Mucosa of descending colon (tissue), 3 donors: ENCODE results near the gene FHIT. TPM values are rescaled to one million over a fixed set of nuclear protein-coding genes. Genes with fewer than 3 reads are reported as not detected.
"Not testable (repeated sequence)": the region's sequence is repeated elsewhere in the genome, so short reads cannot be mapped to it uniquely, and the experiment has no call there.

Experiments
- ATAC-seq: fragments of 200-7000 bp; cut with Tn5 transposase; one replicate; pipeline ENCODE4 v1.9.1; 2020; ENCODE audit warnings: mild to moderate bottlenecking, moderate library complexity
- DNase-seq, 3 donors: peaks; one replicate each; pipeline ENCODE4 v3.0.0-alpha.2; 2020
- H3K36me3 ChIP-seq: fragments of 200-600 bp; one replicate; pipeline ENCODE4 v1.8.0; 2021; ENCODE audit warnings: low read depth, mild to moderate bottlenecking
- H3K4me1 ChIP-seq: fragments of 200-600 bp; one replicate; pipeline ENCODE4 v1.8.0; 2021; ENCODE audit warnings: low read depth, mild to moderate bottlenecking
- H3K4me3 ChIP-seq: fragments of 200-600 bp; one replicate; pipeline ENCODE4 v1.8.0; 2021; ENCODE audit warnings: mild to moderate bottlenecking
- H3K9me3 ChIP-seq: fragments of 200-600 bp; one replicate; pipeline ENCODE4 v1.8.0; 2021; ENCODE audit warnings: mild to moderate bottlenecking
- CTCF ChIP-seq: fragments of 200-600 bp; IDR thresholded peaks from one replicate; pipeline ENCODE4 v1.8.0; 2022; ENCODE audit warnings: antibody characterized with exemption, mild to moderate bottlenecking
- intact Hi-C, 2 donors: fragments of 100-400 bp; cut with DNase I in 1 of 2; cut with micrococcal nuclease in 1 of 2; formaldehyde crosslinking; loops; one replicate each; pipeline versions ENCODE4 v1.11.0 to v1.11.1; 2022; cut with DNase I, micrococcal nuclease
- total RNA-seq, 3 donors: library from RNA; stranded (reverse); fragmentation: NEBNext Ultra II Directional in 2 of 3; extraction: Animal tissue kit (Norgen Biotek cat#: 25700) in 2 of 3; gene quantifications; one replicate each; pipeline versions ENCODE4 v1.2.1 to v1.2.4, GENCODE V29; 2021 to 2023
- donor health status: DM: no; HTN: no; CAD: no; lungs with moderate emphysema.
- donor health status: DM: no; HTN: no; CAD: no.
- donor health status: DM: no; HTN: yes; CAD: no.

FHIT gene
- total RNA-seq, 3 donors from 2014 or later = 8.9 to 20.7 (median 18.6) TPM

GRCh38 chr3:59803268-59803667, 1448.0 kb downstream of the FHIT start:
- no peaks in the 10 kb centered on the region for H3K36me3 ChIP-seq
- DNase-seq (no peak), ATAC-seq (no peak)
- no peak overlapping the region for H3K4me3 ChIP-seq
- no peak for TF ChIP-seq CTCF
- intact Hi-C loops = no loop called here
- no peaks in the 10 kb centered on the region for H3K9me3 ChIP-seq
- H3K4me1 ChIP-seq = no peaks in the 10 kb centered on the region

- DNase-seq, H3K4me3 ChIP-seq, H3K4me1 ChIP-seq, H3K9me3 ChIP-seq, ATAC-seq, H3K36me3 ChIP-seq, intact Hi-C loops: not testable (repeated sequence)
Observed at GRCh38 chr3:59802453-59802852, 1448.8 kb downstream of the FHIT start.

- no peaks in the 10 kb centered on the region for H3K4me1 ChIP-seq
- H3K36me3 ChIP-seq = no peaks in the 10 kb centered on the region
- DNase-seq (no peak), ATAC-seq (no peak)
- H3K4me3 ChIP-seq = no peak overlapping the region
- intact Hi-C loops = no loop called here
- H3K9me3 ChIP-seq = no peaks in the 10 kb centered on the region
- no peak for TF ChIP-seq CTCF
Observed at GRCh38 chr3:59802045-59802444, 1449.2 kb downstream of the FHIT start.

- ATAC-seq (no peak), DNase-seq (no peak)
- Histone ChIP-seq H3K4me3 (no peak overlapping the region), H3K9me3 (no peaks in the 10 kb centered on the region), H3K36me3 (no peaks in the 10 kb centered on the region), H3K4me1 (no peaks in the 10 kb centered on the region)
- intact Hi-C loops = no loop called here
- no peak for TF ChIP-seq CTCF
Observed at GRCh38 chr3:59800481-59800880, 1450.8 kb downstream of the FHIT start.

GRCh38 chr3:59798372-59799086, 1452.7 kb downstream of the FHIT start:
- Histone ChIP-seq H3K36me3 (no peaks in the 10 kb centered on the region), H3K4me1 (no peaks in the 10 kb centered on the region), H3K9me3 (no peaks in the 10 kb centered on the region), H3K4me3 (no peak overlapping the region)
- DNase-seq = no peak
- ATAC-seq = no peak
- intact Hi-C loops = no loop called here
- no peak for TF ChIP-seq CTCF

GRCh38 chr3:59797533-59797932, 1453.7 kb downstream of the FHIT start:
- H3K36me3 ChIP-seq = no peaks in the 10 kb centered on the region
- DNase-seq (no peak), ATAC-seq (no peak)
- no peaks in the 10 kb centered on the region for H3K9me3 ChIP-seq
- intact Hi-C loops = no loop called here
- H3K4me3 ChIP-seq = no peak overlapping the region
- TF ChIP-seq CTCF = no peak
- H3K4me1 ChIP-seq = no peaks in the 10 kb centered on the region
